Activated CD8-positive, alpha-beta memory T cell treated with anti-CD3 and anti-CD28 coated beads, Interleukin-2, amount 10 ng/mL, durations not matched to agents 7 days and 5 days (primary cell): ENCODE results near the gene CHAC1. TPM values are rescaled to one million over a fixed set of nuclear protein-coding genes. Genes with fewer than 3 reads are reported as not detected.

Experiments
- ATAC-seq: fragments of 150-1000 bp; cut with Tn5 transposase; one replicate; pipeline ENCODE4 v1.10.0; 2021; ENCODE audit warnings: moderate library complexity
- CTCF ChIA-PET: fragments of 350-600 bp; sonication (Branson Sonifier 250); formaldehyde crosslinking; loops from one replicate; lab custom pipeline; 2021; ENCODE audit warnings: antibody characterized with exemption; lab: Charles Lee
- DNase-seq: peaks from one replicate; pipeline ENCODE4 v3.0.0-alpha.2; 2020
- H3K27ac Mint-ChIP-seq: one replicate; pipeline ENCODE4 v1.8.0; 2021; ENCODE audit warnings: mild to moderate bottlenecking, mixed read lengths
- H3K27me3 Mint-ChIP-seq: one replicate; pipeline ENCODE4 v1.8.0; 2021; ENCODE audit warnings: mixed read lengths
- H3K36me3 Mint-ChIP-seq: one replicate; pipeline ENCODE4 v1.8.0; 2021; ENCODE audit warnings: mild to moderate bottlenecking, mixed read lengths
- H3K4me1 Mint-ChIP-seq: one replicate; pipeline ENCODE4 v1.8.0; 2021; ENCODE audit warnings: mixed read lengths
- H3K4me3 Mint-ChIP-seq: one replicate; pipeline ENCODE4 v1.8.0; 2021; ENCODE audit warnings: mild to moderate bottlenecking, moderate library complexity, mixed read lengths
- H3K9me3 Mint-ChIP-seq: one replicate; pipeline ENCODE4 v1.8.0; 2022; ENCODE audit warnings: low read depth, mixed read lengths
- total RNA-seq, 2 experiments: library from RNA; stranded (reverse); gene quantifications; one replicate each; pipeline ENCODE4 v1.2.3, GENCODE V29; 2021

Gene CHAC1
- total RNA-seq, 2 experiments from 2014 or later = 8.3 to 13.0 TPM

- Mint-ChIP-seq H3K4me1 (peaks cover 18% of the 10 kb centered on the region), H3K27me3 (peaks cover 17% of the 10 kb centered on the region), H3K36me3 (no peaks in the 10 kb centered on the region), H3K27ac (no peak overlapping the region), H3K4me3 (no peak overlapping the region), H3K9me3 (no peaks in the 10 kb centered on the region)
- DNase-seq (no peak), ATAC-seq (no peak)
- CTCF ChIA-PET = interaction anchor here (1.4 kb wide), 1 partner anchor 16 kb away, joined by 3 read pairs; no protein-coding TSS in a partner anchor
These were observed 17.0 kb upstream of the CHAC1 start for GRCh38 chr15:40936234-40936708.

- DNase-seq = no peak
- no peak overlapping the region for H3K27ac Mint-ChIP-seq
- no peak for ATAC-seq
- CTCF ChIA-PET = interaction anchor here (1.0 to 1.4 kb wide), 2 partner anchors 15 to 87 kb away, joined by 3 read pairs; no protein-coding TSS in a partner anchor
- no peaks in the 10 kb centered on the region for H3K9me3 Mint-ChIP-seq
- H3K4me3 Mint-ChIP-seq = no peak overlapping the region
- peaks cover 14% of the 10 kb centered on the region for H3K4me1 Mint-ChIP-seq
- H3K27me3 Mint-ChIP-seq = peaks cover 9% of the 10 kb centered on the region
- H3K36me3 Mint-ChIP-seq = no peaks in the 10 kb centered on the region
These were observed 16.3 kb upstream of the CHAC1 start for GRCh38 chr15:40936709-40937666.

GRCh38 chr15:40937762-40938535, 15.3 kb upstream of the CHAC1 start:
- no peak overlapping the region for H3K27ac Mint-ChIP-seq

GRCh38 chr15:40938536-40938870, 14.8 kb upstream of the CHAC1 start:
- Mint-ChIP-seq H3K9me3 (no peaks in the 10 kb centered on the region), H3K36me3 (no peaks in the 10 kb centered on the region), H3K4me1 (peaks cover 19% of the 10 kb centered on the region), H3K4me3 (no peak overlapping the region), H3K27me3 (peaks cover 5% of the 10 kb centered on the region), H3K27ac (no peak overlapping the region)
- DNase-seq (no peak), ATAC-seq (no peak)
- CTCF ChIA-PET = no interaction called here

More at GRCh38 chr15:40937762-40938535, 15.3 kb upstream of the CHAC1 start:
- H3K9me3 Mint-ChIP-seq = no peaks in the 10 kb centered on the region
- ATAC-seq (no peak), DNase-seq (no peak)
- H3K4me3 Mint-ChIP-seq = no peak overlapping the region
- CTCF ChIA-PET = interaction anchor here (1.0 kb wide), 1 partner anchor 86 kb away, joined by 3 read pairs; no protein-coding TSS in a partner anchor
- H3K27me3 Mint-ChIP-seq = peaks cover 6% of the 10 kb centered on the region
- H3K36me3 Mint-ChIP-seq = no peaks in the 10 kb centered on the region
- H3K4me1 Mint-ChIP-seq = peaks cover 15% of the 10 kb centered on the region

GRCh38 chr15:40940296-40940801, 12.9 kb upstream of the CHAC1 start:
- H3K27me3 Mint-ChIP-seq = peaks cover 4% of the 10 kb centered on the region
- no peak overlapping the region for H3K4me3 Mint-ChIP-seq
- DNase-seq = no peak
- H3K36me3 Mint-ChIP-seq = no peaks in the 10 kb centered on the region
- H3K27ac Mint-ChIP-seq = no peak overlapping the region
- no peak for ATAC-seq
- CTCF ChIA-PET = interaction anchor here (1.2 to 5.2 kb wide), 12 partner anchors 10 to 291 kb away, joined by 3 to 102 read pairs (median 12); partner anchors contain the start of genes CHAC1, CHP1, DLL4 and EXD1
- no peaks in the 10 kb centered on the region for H3K9me3 Mint-ChIP-seq
- peaks cover 24% of the 10 kb centered on the region for H3K4me1 Mint-ChIP-seq

- Mint-ChIP-seq H3K27ac (peak overlapping the region; percentile 28), H3K27me3 (peaks cover 4% of the 10 kb centered on the region), H3K4me1 (peaks cover 30% of the 10 kb centered on the region), H3K9me3 (no peaks in the 10 kb centered on the region), H3K4me3 (peak overlapping the region; percentile 11), H3K36me3 (no peaks in the 10 kb centered on the region)
- CTCF ChIA-PET = interaction anchor here (0.5 to 5.2 kb wide), 26 partner anchors 11 to 333 kb away, joined by 3 to 102 read pairs (median 4); partner anchors contain the start of genes CHAC1, CHP1, DLL4 and EXD1
- ATAC-seq (no peak), DNase-seq (no peak)
These were observed 12.2 kb upstream of the CHAC1 start for GRCh38 chr15:40941068-40941527.

- Mint-ChIP-seq H3K4me3 (peak overlapping the region; percentile 74), H3K27me3 (peaks cover 4% of the 10 kb centered on the region), H3K36me3 (no peaks in the 10 kb centered on the region), H3K27ac (no peak overlapping the region), H3K9me3 (no peaks in the 10 kb centered on the region), H3K4me1 (peaks cover 32% of the 10 kb centered on the region)
- CTCF ChIA-PET = interaction anchor here (0.5 to 5.2 kb wide), 36 partner anchors 12 to 352 kb away, joined by 3 to 102 read pairs (median 4); partner anchors contain the start of genes CHAC1, CHP1, DLL4 and EXD1
- DNase-seq (peak; percentile 76), ATAC-seq (peak; percentile 90)
These were observed 11.5 kb upstream of the CHAC1 start for GRCh38 chr15:40941528-40942336.

- H3K27ac Mint-ChIP-seq = peak overlapping the region; percentile 61
- DNase-seq = no peak
- CTCF ChIA-PET = interaction anchor here (0.6 to 5.2 kb wide), 28 partner anchors 12 to 332 kb away, joined by 3 to 102 read pairs (median 5); partner anchors contain the start of genes CHAC1, CHP1, DLL4 and EXD1
- H3K27me3 Mint-ChIP-seq = peaks cover 4% of the 10 kb centered on the region
- no peaks in the 10 kb centered on the region for H3K9me3 Mint-ChIP-seq
- ATAC-seq = peak; percentile 26
- H3K4me1 Mint-ChIP-seq = peaks cover 32% of the 10 kb centered on the region
- no peaks in the 10 kb centered on the region for H3K36me3 Mint-ChIP-seq
- peak overlapping the region; percentile 74 for H3K4me3 Mint-ChIP-seq
These were observed 10.9 kb upstream of the CHAC1 start for GRCh38 chr15:40942337-40942854.

GRCh38 chr15:40942878-40943277, 10.4 kb upstream of the CHAC1 start:
- H3K4me3 Mint-ChIP-seq = peak overlapping the region; percentile 74
- no peaks in the 10 kb centered on the region for H3K9me3 Mint-ChIP-seq
- peaks cover 32% of the 10 kb centered on the region for H3K4me1 Mint-ChIP-seq
- H3K36me3 Mint-ChIP-seq = no peaks in the 10 kb centered on the region
- H3K27ac Mint-ChIP-seq = no peak overlapping the region
- peaks cover 4% of the 10 kb centered on the region for H3K27me3 Mint-ChIP-seq
- CTCF ChIA-PET = interaction anchor here (0.6 to 5.2 kb wide), 20 partner anchors 11 to 305 kb away, joined by 3 to 102 read pairs (median 6); partner anchors contain the start of genes CHAC1, CHP1, DLL4 and EXD1
- DNase-seq (no peak), ATAC-seq (no peak)

- peaks cover 32% of the 10 kb centered on the region for H3K4me1 Mint-ChIP-seq
- CTCF ChIA-PET = interaction anchor here (0.9 to 5.2 kb wide), 5 partner anchors 10 to 85 kb away, joined by 3 to 102 read pairs (median 54); partner anchors contain the start of genes CHAC1 and DLL4
- no peak for DNase-seq
- no peaks in the 10 kb centered on the region for H3K36me3 Mint-ChIP-seq
- no peak overlapping the region for H3K27ac Mint-ChIP-seq
- ATAC-seq = no peak
- H3K9me3 Mint-ChIP-seq = no peaks in the 10 kb centered on the region
- H3K4me3 Mint-ChIP-seq = no peak overlapping the region
- H3K27me3 Mint-ChIP-seq = peaks cover 4% of the 10 kb centered on the region
These were observed 9.4 kb upstream of the CHAC1 start for GRCh38 chr15:40943764-40944365.

- Mint-ChIP-seq H3K27ac (no peak overlapping the region), H3K27me3 (peaks cover 4% of the 10 kb centered on the region), H3K9me3 (no peaks in the 10 kb centered on the region), H3K36me3 (no peaks in the 10 kb centered on the region), H3K4me1 (peaks cover 32% of the 10 kb centered on the region), H3K4me3 (no peak overlapping the region)
- CTCF ChIA-PET = interaction anchor here (0.9 to 5.2 kb wide), 3 partner anchors 9 to 240 kb away, joined by 3 to 102 read pairs (median 6); partner anchors contain the start of gene CHAC1
- no peak for DNase-seq
- ATAC-seq = no peak
These were observed 8.6 kb upstream of the CHAC1 start for GRCh38 chr15:40944510-40945296.
